Naive thymus-derived CD4-positive, alpha-beta T cell (primary cell): Measurements from ENCODE around the gene NKD1. TPM values are rescaled to one million over a fixed set of nuclear protein-coding genes. Genes with fewer than 3 reads are reported as not detected.

ENCODE experiments used
- ATAC-seq: fragments of 150-1000 bp; cut with Tn5 transposase; 2 replicates; pipeline ENCODE4 v1.10.0; 2021; ENCODE audit warnings: mild to moderate bottlenecking, moderate library complexity
- CTCF ChIA-PET: fragments of 350-600 bp; sonication (Branson Sonifier 250); formaldehyde crosslinking; loops from one replicate; lab custom pipeline; 2021; ENCODE audit warnings: antibody characterized with exemption; lab: Charles Lee
- POLR2A ChIA-PET: fragments of 350-600 bp; sonication (Branson Sonifier 250); formaldehyde crosslinking; loops from one replicate; lab custom pipeline; 2021; ENCODE audit warnings: antibody characterized with exemption, inconsistent platforms; lab: Charles Lee
- DNase-seq, 9 donors: peaks; one replicate each; pipeline versions ENCODE4 v3.0.0 to v3.0.0-alpha.2; 2020 to 2022; ENCODE audit warnings: mixed read lengths in 1 of 9
- H3K27ac ChIP-seq: one replicate; pipeline ENCODE4 v1.7.0; 2013; ENCODE audit warnings: mild to moderate bottlenecking, low read depth, low read length, moderate library complexity
- H3K27me3 ChIP-seq, 2 donors: one replicate each; pipeline ENCODE4 v1.7.0; 2013; ENCODE audit warnings: low read length in 2 of 2, mild to moderate bottlenecking in 2 of 2, moderate library complexity in 2 of 2; ENCODE audit not compliant: control insufficient read depth in 2 of 2, insufficient read depth in 2 of 2
- H3K36me3 ChIP-seq, 3 experiments: 1 replicate in 2 of 3; 2 replicates in 1 of 3; pipeline ENCODE4 v1.7.0; 2013; ENCODE audit warnings: low read length in 3 of 3, mild to moderate bottlenecking in 3 of 3, moderate library complexity in 1 of 3; ENCODE audit not compliant: insufficient read depth in 3 of 3, control insufficient read depth in 2 of 3
- H3K4me1 ChIP-seq, 2 donors: one replicate each; pipeline ENCODE4 v1.7.0; 2013; ENCODE audit warnings: low read length in 2 of 2, mild to moderate bottlenecking in 2 of 2, moderate library complexity in 1 of 2; ENCODE audit not compliant: control insufficient read depth in 2 of 2, insufficient read depth in 2 of 2
- H3K4me3 ChIP-seq: 2 replicates; pipeline ENCODE4 v1.7.0; 2013; ENCODE audit warnings: mild to moderate bottlenecking, low read length
- H3K9me3 ChIP-seq, 3 experiments: 1 replicate in 2 of 3; 2 replicates in 1 of 3; pipeline ENCODE4 v1.7.0; 2013; ENCODE audit warnings: low read length in 3 of 3; ENCODE audit not compliant: control insufficient read depth in 2 of 3
- H3K27ac Mint-ChIP-seq, 9 donors: one replicate each; pipeline ENCODE4 v1.8.0; 2020 to 2022; ENCODE audit warnings: mixed read lengths in 9 of 9, mild to moderate bottlenecking in 8 of 9, moderate library complexity in 5 of 9, inconsistent platforms in 2 of 9
- H3K27me3 Mint-ChIP-seq, 5 donors: one replicate each; pipeline ENCODE4 v1.8.0; 2021 to 2022; ENCODE audit warnings: mixed read lengths in 5 of 5, mild to moderate bottlenecking in 1 of 5
- H3K36me3 Mint-ChIP-seq, 5 donors: one replicate each; pipeline ENCODE4 v1.8.0; 2020 to 2022; ENCODE audit warnings: mixed read lengths in 5 of 5, mild to moderate bottlenecking in 3 of 5, inconsistent platforms in 1 of 5
- H3K4me1 Mint-ChIP-seq, 7 donors: one replicate each; pipeline ENCODE4 v1.8.0; 2020 to 2022; ENCODE audit warnings: mixed read lengths in 7 of 7, mild to moderate bottlenecking in 3 of 7, inconsistent platforms in 1 of 7
- H3K4me3 Mint-ChIP-seq, 10 donors: one replicate each; pipeline ENCODE4 v1.8.0; 2020 to 2022; ENCODE audit warnings: mild to moderate bottlenecking in 10 of 10, mixed read lengths in 10 of 10, moderate library complexity in 6 of 10, inconsistent platforms in 2 of 10
- H3K9me3 Mint-ChIP-seq, 11 donors: one replicate each; pipeline ENCODE4 v1.8.0; 2020 to 2022; ENCODE audit warnings: mixed read lengths in 11 of 11, mild to moderate bottlenecking in 4 of 11, inconsistent platforms in 1 of 11, moderate library complexity in 1 of 11
- intact Hi-C, 2 donors: fragments of 100-400 bp; cut with micrococcal nuclease; formaldehyde crosslinking; loops; one replicate each; pipeline ENCODE4 v1.15.1; 2023
- polyA plus RNA-seq, 2 donors: library from polyadenylated mRNA; unstranded; fragments of 300-500 nt; fragmentation: Illumina TruSeq; gene quantifications; one replicate each; pipeline ENCODE4 v1.2.3, GENCODE V29; 2021
- total RNA-seq, 6 experiments: library from RNA in 5 of 6; stranded (reverse) in 5 of 6; gene quantifications; 1 replicate in 5 of 6; 2 replicates in 1 of 6; pipeline ENCODE4 v1.2.3 and lab custom pipeline; 2021 to 2026

The NKD1 gene
- total and polyA plus RNA-seq, 7 experiments from 2014 or later = 0.36 to 7.9 (median 5.0) TPM

DNA sequence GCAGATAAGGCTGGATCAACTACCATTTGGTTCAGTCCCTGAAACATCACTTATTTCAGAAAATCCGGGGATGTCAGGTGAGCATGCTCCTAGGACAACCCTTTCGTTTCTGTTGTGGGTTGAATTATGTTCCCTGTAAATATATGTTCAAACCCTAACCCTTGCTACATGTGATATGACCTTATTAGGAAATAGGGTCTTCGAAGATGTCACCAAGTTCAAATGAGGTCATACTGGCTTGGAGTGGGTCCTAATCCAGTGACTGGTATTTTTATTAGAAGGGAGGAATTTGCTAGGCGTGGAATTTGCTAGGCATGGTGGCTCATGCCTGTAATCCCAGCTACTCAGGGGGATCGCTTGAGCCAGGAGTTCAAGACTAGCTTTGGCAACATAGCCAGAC is 111.6 kb downstream of the NKD1 start:
- no peaks in the 10 kb centered on the region for H3K36me3 ChIP-seq
- no peak overlapping the region for H3K27ac Mint-ChIP-seq
- no peaks in the 10 kb centered on the region for H3K27me3 Mint-ChIP-seq
- H3K4me3 ChIP-seq = no peak overlapping the region
- H3K9me3 Mint-ChIP-seq = peaks cover 0 to 9% (median 0%) of the 10 kb centered on the region in 11 donors
- intact Hi-C loops = no loop called here
- H3K4me3 Mint-ChIP-seq = no peak overlapping the region
- H3K36me3 Mint-ChIP-seq = peaks cover 0 to 24% (median 4%) of the 10 kb centered on the region in 5 donors
- no peak for DNase-seq
- no peaks in the 10 kb centered on the region for H3K27me3 ChIP-seq
- POLR2A ChIA-PET = no interaction called here
- CTCF ChIA-PET = interaction anchor here (1.0 kb wide), 1 partner anchor 10 kb away, joined by 4 read pairs; no protein-coding TSS in a partner anchor
- no peaks in the 10 kb centered on the region for H3K9me3 ChIP-seq
- H3K4me1 Mint-ChIP-seq = peaks cover 4 to 10% (median 6%) of the 10 kb centered on the region in 7 donors
- peaks cover 0 to 2% of the 10 kb centered on the region in 2 donors for H3K4me1 ChIP-seq
- H3K27ac ChIP-seq = no peak overlapping the region
- ATAC-seq = no peak

- H3K36me3 ChIP-seq = no peaks in the 10 kb centered on the region
- no peaks in the 10 kb centered on the region for H3K27me3 Mint-ChIP-seq
- no peak overlapping the region for H3K4me3 ChIP-seq
- H3K4me1 ChIP-seq = peaks cover 12 to 17% of the 10 kb centered on the region in 2 donors
- no peak overlapping the region for H3K27ac ChIP-seq
- ATAC-seq (no peak), DNase-seq (no peak)
- H3K36me3 Mint-ChIP-seq = peaks cover 0 to 32% (median 6%) of the 10 kb centered on the region in 5 donors
- no peaks in the 10 kb centered on the region for H3K27me3 ChIP-seq
- peak overlapping the region in 3 of 9 donors; percentile 14 to 38 (median 38) for H3K27ac Mint-ChIP-seq
- CTCF ChIA-PET = interaction anchor here (0.5 to 15.0 kb wide), 4 partner anchors 10 to 447 kb away, joined by 4 to 225 read pairs (median 4); partner anchors contain the start of gene CYLD
- peaks cover 23 to 33% (median 30%) of the 10 kb centered on the region in 7 donors for H3K4me1 Mint-ChIP-seq
- H3K9me3 ChIP-seq = no peaks in the 10 kb centered on the region
- no peak overlapping the region for H3K4me3 Mint-ChIP-seq
- intact Hi-C loops = no loop called here
- H3K9me3 Mint-ChIP-seq = peaks cover 0 to 9% (median 0%) of the 10 kb centered on the region in 11 donors
- POLR2A ChIA-PET = interaction anchor here (0.8 kb wide), 1 partner anchor 38 kb away, joined by 3 read pairs; no protein-coding TSS in a partner anchor
Measured at GRCh38 chr16:50662306-50662940, 114.2 kb downstream of the NKD1 start.

- H3K4me1 ChIP-seq = peaks cover 17% of the 10 kb centered on the region in 2 donors
- H3K9me3 ChIP-seq = no peaks in the 10 kb centered on the region
- H3K27ac ChIP-seq = no peak overlapping the region
- no peak for DNase-seq
- Mint-ChIP-seq H3K4me1 (peaks cover 28 to 48% (median 43%) of the 10 kb centered on the region in 7 donors), H3K27ac (peak overlapping the region in 6 of 9 donors; percentile 9 to 97 (median 85)), H3K27me3 (no peaks in the 10 kb centered on the region), H3K36me3 (peaks cover 0 to 44% (median 13%) of the 10 kb centered on the region in 5 donors), H3K9me3 (peaks cover 0 to 9% (median 0%) of the 10 kb centered on the region in 11 donors), H3K4me3 (peak overlapping the region in 8 of 10 donors; percentile 14 to 87 (median 84))
- H3K4me3 ChIP-seq = no peak overlapping the region
- no peak for ATAC-seq
- H3K27me3 ChIP-seq = no peaks in the 10 kb centered on the region
- POLR2A ChIA-PET = interaction anchor here (0.7 to 1.2 kb wide), 5 partner anchors 17 to 297 kb away, joined by 3 to 4 read pairs (median 3); partner anchors contain the start of genes CYLD and SNX20
- CTCF ChIA-PET = interaction anchor here (0.6 to 15.0 kb wide), 15 partner anchors 9 to 453 kb away, joined by 3 to 225 read pairs (median 6); partner anchors contain the start of genes CYLD and SNX20
- intact Hi-C loops = loop anchor here (2.0 kb wide), 2 partner anchors 37 to 295 kb away; partner anchors contain the start of gene BRD7 (in 1 of the 2)
- H3K36me3 ChIP-seq = no peaks in the 10 kb centered on the region
Measured at GRCh38 chr16:50664270-50664669, 116.1 kb downstream of the NKD1 start.

- H3K36me3 ChIP-seq = peaks cover 0 to 8% (median 0%) of the 10 kb centered on the region in 3 experiments
- no peaks in the 10 kb centered on the region for H3K27me3 ChIP-seq
- Mint-ChIP-seq H3K27me3 (no peaks in the 10 kb centered on the region), H3K4me3 (peak overlapping the region; percentile 73 to 87 (median 84)), H3K4me1 (peaks cover 28 to 49% (median 44%) of the 10 kb centered on the region in 7 donors), H3K9me3 (peaks cover 0 to 9% (median 0%) of the 10 kb centered on the region in 11 donors), H3K27ac (peak overlapping the region; percentile 82 to 97 (median 89)), H3K36me3 (peaks cover 0 to 48% (median 15%) of the 10 kb centered on the region in 5 donors)
- ChIA-PET POLR2A (interaction anchor here (1.2 to 5.1 kb wide), 7 partner anchors 12 to 451 kb away, joined by 3 to 53 read pairs (median 21); partner anchors contain the start of genes CYLD and SNX20), CTCF (interaction anchor here (0.6 to 15.0 kb wide), 38 partner anchors 10 to 545 kb away, joined by 3 to 225 read pairs (median 4); partner anchors contain the start of genes CYLD and SNX20)
- H3K4me1 ChIP-seq = peaks cover 17% of the 10 kb centered on the region in 2 donors
- ATAC-seq (peak; percentile 80), DNase-seq (peak; percentile 71 to 90 (median 77))
- peak overlapping the region; percentile 62 for H3K27ac ChIP-seq
- peak overlapping the region; percentile 60 for H3K4me3 ChIP-seq
- intact Hi-C loops = loop anchor here (1.0 to 2.0 kb wide), 9 partner anchors 39 to 640 kb away; partner anchors contain the start of genes CNEP1R1 (in 2 of the 2) and BRD7 (in 1 of the 2)
- H3K9me3 ChIP-seq = no peaks in the 10 kb centered on the region
Measured at GRCh38 chr16:50665128-50665878, 117.1 kb downstream of the NKD1 start.

- Mint-ChIP-seq H3K27me3 (no peaks in the 10 kb centered on the region), H3K4me1 (peaks cover 35 to 54% (median 48%) of the 10 kb centered on the region in 7 donors), H3K4me3 (peak overlapping the region; percentile 78 to 90 (median 82)), H3K36me3 (peaks cover 7 to 62% (median 25%) of the 10 kb centered on the region in 5 donors), H3K27ac (peak overlapping the region; percentile 93 to 97 (median 95)), H3K9me3 (peaks cover 0 to 15% (median 5%) of the 10 kb centered on the region in 11 donors)
- intact Hi-C loops = loop anchor here (1.0 to 2.0 kb wide), 4 partner anchors 14 to 120 kb away; partner anchors contain the start of gene SNX20 (in 1 of the 2)
- ChIA-PET CTCF (interaction anchor here (0.5 to 15.0 kb wide), 32 partner anchors 12 to 547 kb away, joined by 3 to 225 read pairs (median 4); partner anchors contain the start of genes CYLD and SNX20), POLR2A (interaction anchor here (0.7 to 5.1 kb wide), 15 partner anchors 10 to 393 kb away, joined by 3 to 53 read pairs (median 4); partner anchors contain the start of genes CYLD and SNX20)
- ATAC-seq (peak; percentile 73), DNase-seq (peak in 6 of 9 donors; percentile 28 to 52 (median 36))
- H3K27me3 ChIP-seq = no peaks in the 10 kb centered on the region
- peaks cover 17% of the 10 kb centered on the region in 2 donors for H3K4me1 ChIP-seq
- peaks cover 0 to 20% (median 8%) of the 10 kb centered on the region in 3 experiments for H3K36me3 ChIP-seq
- peaks cover 2 to 5% (median 4%) of the 10 kb centered on the region in 3 experiments for H3K9me3 ChIP-seq
- H3K27ac ChIP-seq = peak overlapping the region; percentile 66
- peak overlapping the region; percentile 32 for H3K4me3 ChIP-seq
Measured at GRCh38 chr16:50666658-50667496, 118.7 kb downstream of the NKD1 start.
